Neural progenitor cell (in vitro differentiated cells): ENCODE data around the gene HIVEP2. TPM values are rescaled to one million over a fixed set of nuclear protein-coding genes. Genes with fewer than 3 reads are reported as not detected.

Experiments
- DNase-seq: peaks from one replicate; pipeline ENCODE4 v3.0.0-alpha.2; 2016; ENCODE audit warnings: low spot score
- H2AFZ ChIP-seq: fragments of 200-600 bp; sonication (generic); replicated peaks from 2 replicates; pipeline ENCODE4 v1.6.1; 2016; ENCODE audit warnings: antibody characterized with exemption
- H3F3A ChIP-seq: fragments of 200-600 bp; sonication (generic); 2 replicates; pipeline ENCODE4 v1.6.1; 2016; ENCODE audit warnings: antibody characterized with exemption, low read depth
- H3K27ac ChIP-seq: fragments of 200-600 bp; sonication (generic); 2 replicates; pipeline ENCODE4 v1.5.1; 2016; ENCODE audit warnings: mild to moderate bottlenecking
- H3K27me3 ChIP-seq: fragments of 200-600 bp; sonication (generic); 2 replicates; pipeline ENCODE4 v1.6.1; 2016; ENCODE audit warnings: mild to moderate bottlenecking, moderate library complexity
- H3K36me3 ChIP-seq: fragments of 200-600 bp; sonication (generic); 2 replicates; pipeline ENCODE4 v1.5.1; 2016
- H3K4me1 ChIP-seq: fragments of 200-600 bp; sonication (generic); 2 replicates; pipeline ENCODE4 v1.6.1; 2016; ENCODE audit warnings: mixed run types
- H3K4me2 ChIP-seq: fragments of 200-600 bp; sonication (generic); 2 replicates; pipeline ENCODE4 v1.6.1; 2016
- H3K4me3 ChIP-seq: fragments of 200-600 bp; sonication (generic); 2 replicates; pipeline ENCODE4 v1.5.1; 2016
- H3K79me2 ChIP-seq: fragments of 200-600 bp; sonication (generic); 2 replicates; pipeline ENCODE4 v1.6.1; 2016; ENCODE audit warnings: low read depth
- H3K9ac ChIP-seq: fragments of 200-600 bp; sonication (generic); 2 replicates; pipeline ENCODE4 v1.6.1; 2016
- H3K9me3 ChIP-seq: fragments of 200-600 bp; sonication (generic); 2 replicates; pipeline ENCODE4 v1.5.1; 2016; ENCODE audit warnings: low read depth
- H4K20me1 ChIP-seq: fragments of 200-600 bp; sonication (generic); 2 replicates; pipeline ENCODE4 v1.6.1; 2016; ENCODE audit warnings: low read depth
- H3K27ac Mint-ChIP-seq: 3 replicates; pipeline ENCODE4 v1.8.0; 2021; ENCODE audit warnings: mixed read lengths
- H3K27me3 Mint-ChIP-seq: 2 replicates; pipeline ENCODE4 v1.8.0; 2022; ENCODE audit warnings: low read depth, mild to moderate bottlenecking, inconsistent platforms, moderate library complexity, mixed read lengths; ENCODE audit not compliant: insufficient read depth
- H3K36me3 Mint-ChIP-seq: 3 replicates; pipeline ENCODE4 v1.8.0; 2021; ENCODE audit warnings: mixed read lengths
- H3K4me1 Mint-ChIP-seq: 3 replicates; pipeline ENCODE4 v1.8.0; 2021; ENCODE audit warnings: mixed read lengths
- H3K4me3 Mint-ChIP-seq: 3 replicates; pipeline ENCODE4 v1.8.0; 2021; ENCODE audit warnings: mild to moderate bottlenecking, moderate library complexity, mixed read lengths
- H3K9me3 Mint-ChIP-seq: 3 replicates; pipeline ENCODE4 v1.8.0; 2020; ENCODE audit warnings: mixed read lengths
- EZH2 ChIP-seq: fragments of 200-600 bp; sonication (generic); IDR thresholded peaks from 2 replicates; pipeline ENCODE4 v1.6.1; 2017; ENCODE audit warnings: antibody characterized with exemption, mild to moderate bottlenecking, moderate library complexity
- EZH2phosphoT487 ChIP-seq: fragments of 200-600 bp; sonication (generic); IDR thresholded peaks from 2 replicates; pipeline ENCODE4 v1.6.1; 2017; ENCODE audit warnings: antibody characterized with exemption
- total RNA-seq: library from RNA; depleted of rRNA; stranded (reverse); fragments of >200 nt; gene quantifications from 2 replicates; pipeline ENCODE4 v1.2.3, GENCODE V29; 2015; ENCODE audit warnings: low replicate concordance
- TF ChIP-seq, protein P1 (sequence below): fragments of 200-600 bp; sonication (generic); IDR thresholded peaks from 2 replicates; pipeline ENCODE4 v1.5.1; 2017; ENCODE audit warnings: antibody characterized with exemption, mild to moderate bottlenecking

HIVEP2 gene
- total RNA-seq, 1 donor from 2014 or later = 2.1 TPM

- Mint-ChIP-seq H3K36me3 (no peaks in the 10 kb centered on the region), H3K27ac (no peak overlapping the region), H3K4me3 (no peak overlapping the region)
Observed at GRCh38 chr6:142718667-142719191, 226.2 kb downstream of the HIVEP2 start.

GRCh38 chr6:142716097-142716496, 228.9 kb downstream of the HIVEP2 start:
- Mint-ChIP-seq H3K9me3 (peaks cover 11% of the 10 kb centered on the region), H3K27me3 (peaks cover 6% of the 10 kb centered on the region), H3K27ac (no peak overlapping the region), H3K4me1 (peaks cover 4% of the 10 kb centered on the region), H3K4me3 (no peak overlapping the region), H3K36me3 (no peaks in the 10 kb centered on the region)
- no peak overlapping the region for H3K4me2 ChIP-seq
- no peak overlapping the region for H3K27ac ChIP-seq
- no peaks in the 10 kb centered on the region for H4K20me1 ChIP-seq
- H3F3A ChIP-seq = no peaks in the 10 kb centered on the region
- H3K9ac ChIP-seq = no peak overlapping the region
- no peak for DNase-seq
- H3K36me3 ChIP-seq = no peaks in the 10 kb centered on the region
- no peak overlapping the region for H2AFZ ChIP-seq
- no peaks in the 10 kb centered on the region for H3K27me3 ChIP-seq
- no peak overlapping the region for H3K4me3 ChIP-seq
- H3K79me2 ChIP-seq = no peaks in the 10 kb centered on the region
- H3K4me1 ChIP-seq = no peaks in the 10 kb centered on the region
- no peaks in the 10 kb centered on the region for H3K9me3 ChIP-seq
- TF ChIP-seq EZH2phosphoT487 (no peak), EZH2 (no peak)
- TF ChIP-seq, protein P1, sequence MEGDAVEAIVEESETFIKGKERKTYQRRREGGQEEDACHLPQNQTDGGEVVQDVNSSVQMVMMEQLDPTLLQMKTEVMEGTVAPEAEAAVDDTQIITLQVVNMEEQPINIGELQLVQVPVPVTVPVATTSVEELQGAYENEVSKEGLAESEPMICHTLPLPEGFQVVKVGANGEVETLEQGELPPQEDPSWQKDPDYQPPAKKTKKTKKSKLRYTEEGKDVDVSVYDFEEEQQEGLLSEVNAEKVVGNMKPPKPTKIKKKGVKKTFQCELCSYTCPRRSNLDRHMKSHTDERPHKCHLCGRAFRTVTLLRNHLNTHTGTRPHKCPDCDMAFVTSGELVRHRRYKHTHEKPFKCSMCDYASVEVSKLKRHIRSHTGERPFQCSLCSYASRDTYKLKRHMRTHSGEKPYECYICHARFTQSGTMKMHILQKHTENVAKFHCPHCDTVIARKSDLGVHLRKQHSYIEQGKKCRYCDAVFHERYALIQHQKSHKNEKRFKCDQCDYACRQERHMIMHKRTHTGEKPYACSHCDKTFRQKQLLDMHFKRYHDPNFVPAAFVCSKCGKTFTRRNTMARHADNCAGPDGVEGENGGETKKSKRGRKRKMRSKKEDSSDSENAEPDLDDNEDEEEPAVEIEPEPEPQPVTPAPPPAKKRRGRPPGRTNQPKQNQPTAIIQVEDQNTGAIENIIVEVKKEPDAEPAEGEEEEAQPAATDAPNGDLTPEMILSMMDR = no peak

More at GRCh38 chr6:142718667-142719191, 226.2 kb downstream of the HIVEP2 start:
- no peak for DNase-seq
- H2AFZ ChIP-seq = no peak overlapping the region
- no peak overlapping the region for H3K4me2 ChIP-seq
- no peaks in the 10 kb centered on the region for H4K20me1 ChIP-seq
- TF ChIP-seq, protein P1 = no peak
- TF ChIP-seq EZH2 (no peak), EZH2phosphoT487 (no peak)
- no peak overlapping the region for H3K27ac ChIP-seq
- Mint-ChIP-seq H3K27me3 (peaks cover 6% of the 10 kb centered on the region), H3K9me3 (peaks cover 11% of the 10 kb centered on the region), H3K4me1 (peaks cover 4% of the 10 kb centered on the region)
- no peaks in the 10 kb centered on the region for H3K79me2 ChIP-seq
- H3F3A ChIP-seq = no peaks in the 10 kb centered on the region
- H3K4me3 ChIP-seq = no peak overlapping the region
- H3K27me3 ChIP-seq = no peaks in the 10 kb centered on the region
- no peak overlapping the region for H3K9ac ChIP-seq
- no peaks in the 10 kb centered on the region for H3K36me3 ChIP-seq
- H3K9me3 ChIP-seq = no peaks in the 10 kb centered on the region
- H3K4me1 ChIP-seq = no peaks in the 10 kb centered on the region

- H3F3A ChIP-seq = no peaks in the 10 kb centered on the region
- H3K4me3 ChIP-seq = no peak overlapping the region
- H3K79me2 ChIP-seq = no peaks in the 10 kb centered on the region
- no peaks in the 10 kb centered on the region for H4K20me1 ChIP-seq
- no peak overlapping the region for H3K4me3 Mint-ChIP-seq
- no peaks in the 10 kb centered on the region for H3K36me3 ChIP-seq
- no peak overlapping the region for H3K9ac ChIP-seq
- H2AFZ ChIP-seq = no peak overlapping the region
- no peaks in the 10 kb centered on the region for H3K36me3 Mint-ChIP-seq
- H3K27me3 ChIP-seq = no peaks in the 10 kb centered on the region
- no peaks in the 10 kb centered on the region for H3K4me1 ChIP-seq
- H3K9me3 Mint-ChIP-seq = peaks cover 11% of the 10 kb centered on the region
- H3K27me3 Mint-ChIP-seq = peaks cover 9% of the 10 kb centered on the region
- H3K4me2 ChIP-seq = no peak overlapping the region
- H3K27ac ChIP-seq = no peak overlapping the region
- H3K4me1 Mint-ChIP-seq = peaks cover 4% of the 10 kb centered on the region
- DNase-seq = no peak
- H3K27ac Mint-ChIP-seq = no peak overlapping the region
- no peak for TF ChIP-seq EZH2
- TF ChIP-seq EZH2phosphoT487 = no peak
- TF ChIP-seq, protein P1 = no peak
- H3K9me3 ChIP-seq = no peaks in the 10 kb centered on the region
Observed at GRCh38 chr6:142714951-142715785, 229.8 kb downstream of the HIVEP2 start.
